ENCODE data around the gene TRMT112. TPM values are rescaled to one million over a fixed set of nuclear protein-coding genes. Genes with fewer than 3 reads are reported as not detected.

Gene TRMT112
- total RNA-seq, 2 donors from 2014 or later = 110 to 151 TPM

- DNase-seq (ENCODE audit: low spot score) = no peak
- Histone ChIP-seq H3K4me3 (no peak overlapping the region), H3K36me3 (no peaks in the 10 kb centered on the region)
Observed at GRCh38 chr11:64352099-64352994, 35.0 kb upstream of the TRMT112 start.

GRCh38 chr11:64351136-64351631 lies 33.8 kb upstream of the TRMT112 start:
- no peak for TF ChIP-seq CTCF (IDR thresholded peaks at IDR 0.05)
- Histone ChIP-seq H3K4me3 (no peak overlapping the region), H3K36me3 (no peaks in the 10 kb centered on the region), H3K9me3 (no peaks in the 10 kb centered on the region), H3K27ac (no peak overlapping the region), H3K27me3 (no peaks in the 10 kb centered on the region), H3K4me1 (peaks cover 0 to 18% of the 10 kb centered on the region in 2 donors)
- DNase-seq (ENCODE audit: low spot score) = no peak

More at GRCh38 chr11:64352099-64352994, 35.0 kb upstream of the TRMT112 start:
- H3K27me3 ChIP-seq = no peaks in the 10 kb centered on the region
- H3K27ac ChIP-seq = no peak overlapping the region
- peaks cover 0 to 27% of the 10 kb centered on the region in 2 donors for H3K4me1 ChIP-seq
- no peaks in the 10 kb centered on the region for H3K9me3 ChIP-seq
- no peak for TF ChIP-seq CTCF (IDR thresholded peaks at IDR 0.05)

- no peak overlapping the region for H3K27ac ChIP-seq
Observed at GRCh38 chr11:64349404-64349803, 32.0 kb upstream of the TRMT112 start.

GRCh38 chr11:64349025-64349387 lies 31.6 kb upstream of the TRMT112 start:
- Histone ChIP-seq H3K4me1 (peaks cover 0 to under 1% of the 10 kb centered on the region in 2 donors), H3K36me3 (no peaks in the 10 kb centered on the region), H3K4me3 (no peak overlapping the region), H3K27me3 (no peaks in the 10 kb centered on the region), H3K9me3 (no peaks in the 10 kb centered on the region), H3K27ac (no peak overlapping the region)
- no peak for TF ChIP-seq CTCF (IDR thresholded peaks at IDR 0.05)
- DNase-seq (ENCODE audit: low spot score) = no peak

More at GRCh38 chr11:64349404-64349803, 32.0 kb upstream of the TRMT112 start:
- Histone ChIP-seq H3K27me3 (no peaks in the 10 kb centered on the region), H3K4me3 (no peak overlapping the region), H3K36me3 (no peaks in the 10 kb centered on the region), H3K4me1 (peaks cover 0 to 2% of the 10 kb centered on the region in 2 donors), H3K9me3 (no peaks in the 10 kb centered on the region)
- TF ChIP-seq CTCF (IDR thresholded peaks at IDR 0.05) = no peak
- DNase-seq (ENCODE audit: low spot score) = no peak

DNA sequence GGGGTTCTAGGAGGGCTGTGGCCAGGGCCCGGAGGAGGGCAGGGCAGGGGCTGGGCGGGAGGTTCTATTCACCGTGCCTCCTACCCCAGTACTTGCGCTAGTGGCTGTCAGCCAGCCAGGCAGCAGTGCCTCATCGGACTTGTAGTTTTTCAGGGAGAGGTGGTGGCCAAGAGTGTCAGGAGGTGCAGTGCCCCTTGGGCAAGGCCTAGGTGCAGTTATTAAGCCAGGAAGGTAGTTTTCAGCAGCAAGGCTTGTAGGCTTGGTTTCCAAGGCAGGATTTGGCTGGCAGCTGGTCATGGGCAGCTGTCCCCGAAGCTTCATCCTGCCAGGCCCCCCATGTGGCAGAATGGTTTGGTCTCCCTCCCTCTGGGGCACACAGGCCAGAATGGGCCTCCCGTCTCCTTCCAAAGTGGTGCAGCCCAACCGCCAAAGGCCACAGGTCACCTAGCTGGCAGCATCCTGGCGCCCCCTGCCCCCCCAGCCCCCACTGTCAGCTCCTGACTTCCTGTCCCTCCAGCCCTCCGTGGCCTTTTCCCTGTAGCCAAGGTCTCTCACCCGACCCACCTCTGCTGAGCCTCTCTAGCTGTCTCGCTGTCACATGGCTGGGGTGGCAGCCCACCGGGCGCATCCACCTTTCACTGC lies 31.1 kb upstream of the TRMT112 start:
- Histone ChIP-seq H3K27ac (no peak overlapping the region), H3K27me3 (no peaks in the 10 kb centered on the region), H3K36me3 (no peaks in the 10 kb centered on the region), H3K4me1 (peaks cover 0 to 5% of the 10 kb centered on the region in 2 donors), H3K4me3 (no peak overlapping the region), H3K9me3 (no peaks in the 10 kb centered on the region)
- TF ChIP-seq CTCF (IDR thresholded peaks at IDR 0.05) = no peak
- DNase-seq (ENCODE audit: low spot score) = no peak
